NCI-H748 treated with DMSO at 0.1 percent for 48 hours (cell line): ENCODE results near the gene CIDEC.
"Not testable (repeated sequence)": the region's sequence is repeated elsewhere in the genome, so short reads cannot be mapped to it uniquely, and the experiment has no call there.

Experiments
- DNase-seq: peaks from one replicate; lab custom pipeline; 2025; lab: John Stamatoyannopoulos, UW

Gene CIDEC

DNA sequence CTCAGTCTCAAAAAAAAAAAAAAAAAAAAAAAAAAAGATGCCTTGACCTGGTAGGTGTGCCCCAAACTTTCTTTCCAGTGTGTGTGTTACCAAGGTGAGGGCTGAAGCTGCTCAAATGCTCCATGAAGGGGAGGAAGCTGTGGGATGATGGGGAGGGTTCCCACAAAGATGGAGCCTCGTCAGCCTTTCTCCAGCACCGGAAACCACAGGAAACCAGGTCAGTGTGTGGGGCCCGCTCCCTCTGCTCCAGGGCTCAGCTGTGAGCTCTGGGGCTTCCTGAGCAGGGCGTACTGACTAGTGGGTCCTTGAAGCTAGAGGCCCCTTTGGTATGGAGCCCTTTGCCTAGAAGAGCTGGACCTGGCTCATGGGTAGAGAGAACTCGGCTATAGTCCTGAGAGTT, 21.9 kb upstream of the CIDEC start:
- no peak for DNase-seq

DNA sequence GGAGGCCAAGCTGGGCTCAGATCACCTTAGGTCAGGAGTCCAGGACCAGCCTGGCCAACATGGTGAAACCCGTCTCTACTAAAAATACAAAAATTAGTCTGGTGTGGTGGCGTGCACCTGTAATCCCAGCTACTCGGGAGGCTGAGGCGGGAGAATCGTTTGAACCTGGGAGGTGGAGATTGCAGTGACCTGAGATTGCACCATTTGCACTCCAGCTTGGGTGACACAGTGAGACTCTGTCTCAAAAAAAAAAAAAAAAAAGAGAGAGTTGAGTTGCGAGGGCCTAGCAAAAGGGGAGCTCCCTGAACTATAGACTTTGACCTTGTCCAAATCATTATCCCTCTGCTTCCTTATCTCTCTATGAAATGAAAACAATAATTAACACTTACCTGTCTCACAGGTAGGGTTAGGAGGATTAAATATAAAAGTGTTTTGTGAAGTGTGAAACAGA, 20.9 kb upstream of the CIDEC start:
- DNase-seq = not testable (repeated sequence)

- DNase-seq = no peak
Observed at GRCh38 chr3:9899289-9899791, 19.3 kb upstream of the CIDEC start.

- DNase-seq = no peak
Observed at GRCh38 chr3:9898467-9899241, 18.6 kb upstream of the CIDEC start.

GRCh38 chr3:9897408-9898372, 17.6 kb upstream of the CIDEC start:
- DNase-seq = no peak

DNA sequence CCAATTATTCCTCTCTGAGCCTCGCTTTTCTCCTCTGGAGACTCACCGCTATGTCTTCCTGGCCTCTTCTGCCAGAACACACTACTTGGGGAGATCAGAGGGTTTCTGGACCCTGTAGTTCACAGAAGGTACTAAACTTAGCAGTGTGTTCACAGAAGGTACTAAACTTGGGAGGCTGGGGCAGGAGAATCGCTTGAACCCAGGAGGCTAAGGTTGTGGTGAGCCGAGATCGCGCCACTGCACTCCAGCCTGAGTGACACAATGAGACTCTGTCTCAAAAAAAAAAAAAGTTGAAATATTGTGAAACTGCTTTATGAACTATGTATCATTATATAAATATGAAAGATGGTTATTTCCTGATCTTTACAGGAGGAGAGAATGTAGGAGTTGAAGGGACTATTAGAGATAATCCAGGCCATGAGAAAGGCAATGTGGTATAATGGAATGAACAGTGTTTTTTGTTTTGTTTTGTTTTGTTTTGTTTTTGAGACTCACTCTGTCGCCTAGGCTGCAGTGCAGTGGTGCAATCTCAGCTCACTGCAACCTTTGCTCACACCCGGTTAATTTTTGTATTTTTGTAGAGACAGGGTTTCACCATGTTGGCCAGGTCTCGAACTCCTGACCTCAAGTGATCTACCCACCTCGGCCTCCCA, 16.8 kb upstream of the CIDEC start:
- not testable (repeated sequence) for DNase-seq

DNA sequence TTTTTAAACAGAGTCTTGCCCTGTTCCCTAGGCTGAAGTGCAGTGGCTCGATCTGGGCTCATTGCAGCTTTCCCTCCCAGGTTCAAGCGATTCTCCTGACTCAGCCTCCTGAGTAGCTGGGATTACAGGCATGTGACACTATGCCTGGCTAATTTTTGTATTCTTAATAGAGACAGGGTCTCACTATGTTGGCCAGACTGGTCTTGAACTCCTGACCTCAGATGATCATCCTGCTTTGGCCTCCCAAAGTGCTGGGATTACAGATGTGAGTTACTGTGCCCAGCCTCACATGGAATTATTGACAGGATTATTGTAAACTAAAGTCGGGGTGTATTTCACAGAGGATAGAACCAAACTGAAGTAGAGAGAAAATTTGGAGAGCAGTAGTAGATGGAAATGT, 15.7 kb upstream of the CIDEC start:
- DNase-seq = not testable (repeated sequence)

GRCh38 chr3:9893739-9894138, 13.7 kb upstream of the CIDEC start:
- no peak for DNase-seq

DNA sequence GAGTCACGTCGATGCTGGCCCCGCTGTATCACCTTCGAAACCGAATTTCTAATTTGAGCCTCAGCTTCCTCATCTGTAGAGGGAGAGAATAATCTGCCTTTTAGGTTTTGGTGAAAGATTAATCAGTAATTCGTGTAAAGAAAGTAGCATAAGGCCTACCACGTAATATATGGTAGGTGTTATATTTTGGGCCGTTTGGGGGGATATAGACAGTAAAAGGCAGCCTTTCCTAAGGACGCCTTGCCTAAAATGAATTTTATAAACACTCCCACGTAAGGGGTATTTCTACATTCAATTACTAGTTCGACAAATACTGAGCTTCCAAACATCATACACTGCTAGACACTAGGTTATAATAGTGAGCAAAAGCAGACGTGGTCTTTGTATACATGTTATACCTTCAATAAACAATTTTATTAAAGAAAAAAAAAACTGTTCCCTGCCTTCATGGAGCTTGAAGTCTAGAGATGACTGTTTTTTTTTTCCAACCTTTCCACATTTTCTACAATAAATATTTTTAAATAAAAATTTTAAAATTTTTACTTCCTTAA, 11.1 kb upstream of the CIDEC start:
- DNase-seq = no peak

DNA sequence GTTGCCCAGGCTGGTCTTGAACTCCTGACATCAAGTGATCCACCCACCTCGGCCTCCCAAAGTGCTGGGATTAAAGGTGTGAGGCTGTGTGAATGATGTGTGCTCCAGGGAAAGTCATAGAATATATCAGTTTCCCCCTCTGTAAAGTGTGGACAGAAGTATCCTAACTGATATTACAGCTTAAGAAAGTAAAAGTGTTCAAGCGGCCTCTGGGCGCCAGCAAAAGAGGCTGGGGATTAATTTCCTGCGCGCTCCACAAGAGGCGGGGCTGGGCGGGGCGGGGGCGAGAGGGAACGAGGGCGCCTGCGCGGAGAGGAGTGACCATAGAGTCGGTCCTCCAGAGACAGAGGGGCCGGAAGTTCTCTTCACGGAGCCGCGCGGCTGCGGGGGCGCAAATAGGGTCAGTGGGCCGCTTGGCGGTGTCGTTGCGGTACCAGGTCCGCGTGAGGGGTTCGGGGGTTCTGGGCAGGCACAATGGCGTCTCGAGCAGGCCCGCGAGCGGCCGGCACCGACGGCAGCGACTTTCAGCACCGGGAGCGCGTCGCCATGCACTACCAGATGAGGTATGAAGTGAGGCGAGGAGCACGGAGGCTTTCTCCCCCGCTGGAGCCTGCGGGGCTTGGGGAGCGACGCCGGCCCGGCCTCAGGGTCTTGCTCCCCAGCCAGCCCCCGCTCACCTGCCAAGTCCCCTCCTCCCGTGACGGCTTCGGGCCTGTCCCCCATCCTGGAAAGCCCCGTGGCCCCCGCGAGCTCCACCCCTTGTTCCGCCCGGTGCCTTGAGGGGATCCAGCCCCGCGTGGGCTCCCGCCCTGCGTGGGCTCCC, 10.4 kb upstream of the CIDEC start, which contains the start of gene JAGN1:
TSS of gene JAGN1 (plus strand) at position 362 of the 823 bp plus-strand sequence. CDS start at position 475, 113 bp downstream.
- peak; percentile 61 for DNase-seq

DNA sequence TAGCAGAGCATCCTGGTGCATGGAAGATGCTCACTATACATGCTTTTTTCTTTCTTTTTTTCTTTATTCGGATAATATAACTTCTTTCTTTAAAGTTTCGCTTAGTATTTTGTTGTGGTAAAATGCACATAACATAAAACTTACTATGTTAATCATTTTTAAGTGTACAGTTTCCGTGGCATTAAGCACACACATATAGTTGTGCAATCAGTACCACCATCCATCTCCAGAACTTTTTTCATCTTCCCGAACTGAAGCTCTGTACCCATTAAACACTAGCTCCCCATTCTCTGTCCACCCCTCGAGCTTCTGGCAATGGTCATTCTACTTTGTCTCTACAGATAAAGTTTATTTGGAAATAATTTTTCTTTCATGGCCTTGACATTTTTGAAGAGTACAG, 9.4 kb upstream of the CIDEC start:
- DNase-seq = no peak

DNA sequence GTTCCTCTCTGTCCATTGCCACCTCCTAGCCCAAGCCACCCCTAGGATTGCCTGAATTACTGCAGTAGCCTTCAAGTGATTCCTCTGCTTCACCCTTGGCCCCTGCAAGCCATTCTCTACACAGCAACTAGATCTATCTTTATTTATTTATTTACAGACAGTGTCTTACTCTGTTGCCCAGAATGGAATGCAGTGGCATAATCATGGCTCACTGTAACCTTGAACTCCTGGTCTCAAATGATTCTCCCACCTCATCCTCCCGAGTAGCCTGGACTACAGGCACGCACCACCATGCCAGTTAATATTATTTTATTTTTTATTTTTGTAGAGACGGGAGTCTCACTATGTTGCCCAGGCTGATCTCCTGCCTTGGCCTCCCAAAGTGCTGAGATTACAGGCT, 8.5 kb upstream of the CIDEC start:
- no peak for DNase-seq

DNA sequence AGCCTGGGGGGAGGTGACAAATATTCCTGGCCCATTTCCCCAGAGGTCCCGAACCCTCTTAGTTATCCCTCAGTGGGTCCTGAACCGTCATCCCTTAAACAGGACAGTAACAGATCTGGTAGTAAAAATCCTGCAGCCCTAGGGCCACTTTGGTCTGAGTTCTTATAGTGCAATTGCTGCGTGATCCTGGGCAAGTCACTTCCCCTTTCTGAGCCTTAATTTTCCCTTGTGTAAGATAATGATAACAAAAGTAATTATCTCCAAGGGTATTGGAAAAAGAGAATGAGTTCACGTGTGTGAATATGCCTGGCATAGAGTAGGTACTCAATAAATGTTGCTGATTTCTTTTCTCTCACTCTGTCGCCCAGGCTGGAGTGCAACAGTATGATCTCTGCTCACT, 7.4 kb upstream of the CIDEC start:
- DNase-seq = no peak

- no peak for DNase-seq
Observed at GRCh38 chr3:9886328-9886727, 6.3 kb upstream of the CIDEC start.

DNA sequence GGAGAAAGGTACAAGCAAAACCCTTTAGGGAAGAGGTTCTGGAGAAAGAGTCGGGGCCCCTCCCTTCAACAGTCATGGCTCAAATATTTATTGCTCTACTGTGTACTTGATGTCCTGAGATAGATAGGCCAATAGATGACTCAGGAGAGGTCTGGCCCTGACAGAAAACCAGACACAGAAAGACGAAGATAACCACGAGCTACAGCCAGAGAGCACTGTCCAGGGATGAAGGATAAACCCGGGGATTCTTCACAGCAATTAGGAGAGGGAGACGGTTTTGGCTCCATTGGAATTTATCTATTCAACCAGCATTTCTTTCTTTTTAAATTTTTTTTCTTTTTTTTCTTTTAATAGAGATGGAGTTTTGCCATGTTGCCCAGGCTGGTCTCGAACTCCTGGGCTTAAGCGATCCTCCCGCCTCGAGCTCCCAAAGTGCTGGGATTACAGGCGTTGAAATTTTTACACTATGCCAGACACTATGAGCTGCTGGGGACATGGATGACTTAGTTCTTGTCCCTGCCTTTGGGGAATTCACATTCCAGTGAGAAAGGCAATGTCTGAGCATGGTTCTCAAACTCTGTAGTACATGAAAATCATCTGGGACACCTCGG, 4.6 kb upstream of the CIDEC start:
- DNase-seq = no peak

- no peak for DNase-seq
Observed at GRCh38 chr3:9883706-9884554, 3.9 kb upstream of the CIDEC start.

DNA sequence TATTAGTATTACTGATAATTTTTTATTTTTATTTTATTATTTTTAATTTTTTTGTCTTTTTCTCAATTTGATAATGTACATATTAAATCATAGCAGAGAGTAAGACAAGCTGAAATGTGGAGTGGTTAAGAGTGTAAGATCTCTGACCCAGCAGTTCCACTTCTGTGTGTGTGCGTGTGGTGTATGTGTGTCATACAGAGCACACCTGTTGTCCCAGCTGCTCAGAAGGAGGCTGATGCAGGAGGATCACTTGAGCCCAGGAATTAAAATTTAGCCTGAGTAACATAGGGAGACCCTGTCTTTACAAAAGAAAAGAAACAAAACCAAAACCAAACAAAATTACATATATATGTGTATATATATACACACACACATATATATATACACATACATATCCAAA, 1.4 kb upstream of the CIDEC start:
- DNase-seq = no peak

- no peak for DNase-seq
Observed at GRCh38 chr3:9878700-9879099, 1.4 kb downstream of the CIDEC start.

GRCh38 chr3:9876991-9877390, 3.1 kb downstream of the CIDEC start:
- DNase-seq = no peak

- DNase-seq = not testable (repeated sequence)
Observed at GRCh38 chr3:9876255-9876654, 3.8 kb downstream of the CIDEC start.
